ENCODE data around the gene NCBP2L. TPM values are rescaled to one million over a fixed set of nuclear protein-coding genes. Genes with fewer than 3 reads are reported as not detected.

Gene NCBP2L
- total and polyA plus RNA-seq, 2 of the 8 experiments (the other 6 are each of a cell fraction or from before 2014, with no cell fraction given) = not detected

DNA sequence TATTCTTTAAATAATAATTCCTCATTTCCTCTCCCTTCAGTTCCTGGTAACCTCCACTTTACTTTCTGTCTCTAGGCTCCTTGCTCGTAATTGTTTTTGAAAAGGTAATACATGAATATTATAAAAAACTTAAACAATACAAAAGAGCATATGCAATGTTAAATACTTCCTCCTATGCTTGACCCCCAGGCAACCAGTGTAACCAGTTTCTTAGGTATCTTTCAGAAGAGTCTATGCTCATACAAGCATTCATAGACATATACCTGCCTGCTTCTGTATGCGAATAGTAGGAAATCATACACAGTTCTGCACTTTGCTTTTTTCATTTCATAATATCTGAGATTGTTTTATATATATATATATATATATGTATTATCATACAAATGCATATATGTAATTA lies 45.5 kb downstream of the NCBP2L start:
- H3K4me3 ChIP-seq (ENCODE audit: extremely low read depth in 1 of 4, insufficient read depth in 2 of 4, low read depth in 3 of 4, low read length in 4 of 4) = no peak overlapping the region
- no peak overlapping the region for H3K27ac ChIP-seq (ENCODE audit: low read depth, low read length)
- no peak overlapping the region for H2AFZ ChIP-seq (ENCODE audit: low read length)
- peaks cover 9 to 16% of the 10 kb centered on the region in 2 experiments; a peak in 3 of 4 replicates for H3K9me3 ChIP-seq (ENCODE audit: insufficient read depth in 2 of 2, low read depth in 1 of 2, low read length in 1 of 2)
- H3K23me2 ChIP-seq (ENCODE audit: low read depth, low read length) = peaks cover 5% of the 10 kb centered on the region; the same call in 1 of the 2 replicates
- H4K5ac ChIP-seq (ENCODE audit: insufficient read length, low read depth, low read length) = no peak overlapping the region
- H3K79me2 ChIP-seq (ENCODE audit: control insufficient read depth in 1 of 2, insufficient read depth in 2 of 2, low read length in 2 of 2) = no peaks in the 10 kb centered on the region
- no peak overlapping the region for H2BK120ac ChIP-seq (replicated peaks; ENCODE audit: low read depth, low read length)
- DNase-seq (ENCODE audit: low read depth in 1 of 2, low spot score in 2 of 2) = no peak
- peaks cover 4 to 12% (median 9%) of the 10 kb centered on the region in 4 experiments for H3K27me3 ChIP-seq (replicated peaks in 1 of 4; ENCODE audit: control insufficient read depth in 3 of 4, extremely low read depth in 1 of 4, insufficient read depth in 3 of 4, low read length in 3 of 4)
- H2BK20ac ChIP-seq (ENCODE audit: low read length) = no peak overlapping the region
- H2BK15ac ChIP-seq (ENCODE audit: low read length) = no peak overlapping the region
- no peak overlapping the region for H3K4me2 ChIP-seq (ENCODE audit: insufficient read depth in 1 of 2, low read depth in 2 of 2, low read length in 2 of 2)
- no peaks in the 10 kb centered on the region for H3K79me1 ChIP-seq (ENCODE audit: low read depth, low read length)
- no peak for FAIRE-seq
- no peak overlapping the region for H3K23ac ChIP-seq (ENCODE audit: insufficient read length)
- H3K56ac ChIP-seq (replicated peaks; ENCODE audit: insufficient read length, low read depth, low read length) = no peak overlapping the region
- H4K20me1 ChIP-seq (replicated peaks in 1 of 2; ENCODE audit: control insufficient read depth in 1 of 2, insufficient read depth in 2 of 2, low read length in 2 of 2) = no peaks in the 10 kb centered on the region
- no peaks in the 10 kb centered on the region for H3K4me1 ChIP-seq (replicated peaks in 1 of 4; ENCODE audit: control insufficient read depth in 3 of 4, insufficient read depth in 4 of 4, low read length in 3 of 4)
- no peak overlapping the region for H4K91ac ChIP-seq (replicated peaks; ENCODE audit: insufficient read length, low read length)
- H4K8ac ChIP-seq (ENCODE audit: extremely low read depth, insufficient read depth, low read length) = no peak overlapping the region
- no peak overlapping the region for H2AK5ac ChIP-seq (ENCODE audit: low read depth, low read length)
- H3K18ac ChIP-seq (ENCODE audit: extremely low read depth, low read length) = no peak overlapping the region
- no peak overlapping the region for H3K9ac ChIP-seq (replicated peaks in 1 of 4; ENCODE audit: extremely low read depth in 1 of 4, low read depth in 3 of 4, low read length in 3 of 4)
- no peaks in the 10 kb centered on the region for H3K36me3 ChIP-seq (ENCODE audit: control insufficient read depth in 2 of 4, insufficient read depth in 4 of 4, low read length in 3 of 4)
- CTCF ChIA-PET (ENCODE audit: partially characterized antibody) = no interaction called here
- POLR2A ChIA-PET (ENCODE audit: partially characterized antibody) = no interaction called here
- WGBS, 2 experiments (ENCODE audit: extremely low coverage in 1 of 2, insufficient coverage in 1 of 2, insufficient read length in 1 of 2, insufficient replicate concordance in 2 of 2, low coverage in 1 of 2, low lambda C conversion rate in 2 of 2, missing lambda C conversion rate in 1 of 2) = 85% methylated on average over 2 of the region's 2 CpGs; no CpG with 5 or more reads in 1 of the 2 experiments
- H3K14ac ChIP-seq (ENCODE audit: insufficient read length) = no peak overlapping the region
- no peak overlapping the region for H2BK5ac ChIP-seq (ENCODE audit: low read depth, low read length)
- no peak overlapping the region for H3K4ac ChIP-seq (replicated peaks; ENCODE audit: insufficient read length, low read depth, low read length)
- no peak overlapping the region for H2BK12ac ChIP-seq (ENCODE audit: low read depth, low read length)
- TF ChIP-seq, protein P1, sequence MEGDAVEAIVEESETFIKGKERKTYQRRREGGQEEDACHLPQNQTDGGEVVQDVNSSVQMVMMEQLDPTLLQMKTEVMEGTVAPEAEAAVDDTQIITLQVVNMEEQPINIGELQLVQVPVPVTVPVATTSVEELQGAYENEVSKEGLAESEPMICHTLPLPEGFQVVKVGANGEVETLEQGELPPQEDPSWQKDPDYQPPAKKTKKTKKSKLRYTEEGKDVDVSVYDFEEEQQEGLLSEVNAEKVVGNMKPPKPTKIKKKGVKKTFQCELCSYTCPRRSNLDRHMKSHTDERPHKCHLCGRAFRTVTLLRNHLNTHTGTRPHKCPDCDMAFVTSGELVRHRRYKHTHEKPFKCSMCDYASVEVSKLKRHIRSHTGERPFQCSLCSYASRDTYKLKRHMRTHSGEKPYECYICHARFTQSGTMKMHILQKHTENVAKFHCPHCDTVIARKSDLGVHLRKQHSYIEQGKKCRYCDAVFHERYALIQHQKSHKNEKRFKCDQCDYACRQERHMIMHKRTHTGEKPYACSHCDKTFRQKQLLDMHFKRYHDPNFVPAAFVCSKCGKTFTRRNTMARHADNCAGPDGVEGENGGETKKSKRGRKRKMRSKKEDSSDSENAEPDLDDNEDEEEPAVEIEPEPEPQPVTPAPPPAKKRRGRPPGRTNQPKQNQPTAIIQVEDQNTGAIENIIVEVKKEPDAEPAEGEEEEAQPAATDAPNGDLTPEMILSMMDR (IDR thresholded peaks at IDR 0.05; ENCODE audit: control extremely low read depth in 1 of 3, insufficient read depth in 1 of 3, low read depth in 1 of 3, low read length in 3 of 3) = no peak
- TF ChIP-seq SUZ12 (IDR thresholded peaks at IDR 0.05; ENCODE audit: low read length) (no peak), NANOG (IDR thresholded peaks at IDR 0.05; ENCODE audit: insufficient read depth, low read depth, low read length, poor library complexity, severe bottlenecking) (no peak), SAP30 (IDR thresholded peaks at IDR 0.05; ENCODE audit: insufficient read depth, insufficient replicate concordance, low read length) (no peak), TEAD4 (IDR thresholded peaks at IDR 0.05; ENCODE audit: low read depth, low read length) (no peak), BCL11A (IDR thresholded peaks at IDR 0.05; ENCODE audit: low read depth in 2 of 2, low read length in 2 of 2) (no peak), ASH2L (IDR thresholded peaks at IDR 0.05; ENCODE audit: low read length) (no peak)
